OCI-LY7 (cell line): ENCODE data around the gene ATF7. TPM values are rescaled to one million over a fixed set of nuclear protein-coding genes. Genes with fewer than 3 reads are reported as not detected.

ENCODE experiments used
- BruUV-seq: library from RNA; stranded (reverse); fragments of 400-500 nt; replicated peaks from 2 replicates; lab custom pipeline; 2021; lab: Mats Ljungman, UMichigan
- CTCF ChIA-PET: fragments of 300-600 bp; sonication (Branson Sonifier 250); formaldehyde crosslinking; loops from one replicate; lab custom pipeline; 2022; ENCODE audit warnings: antibody characterized with exemption; ENCODE audit not compliant: unreplicated experiment; lab: Charles Lee
- POLR2A ChIA-PET: fragments of 300-600 bp; sonication (Branson Sonifier 250); formaldehyde crosslinking; loops from one replicate; lab custom pipeline; 2022; ENCODE audit warnings: antibody characterized with exemption; lab: Charles Lee
- DNase-seq: peaks from one replicate; pipeline ENCODE4 v3.0.0-alpha.2; 2015; ENCODE audit warnings: low spot score
- H2AFZ ChIP-seq: fragments of 200-600 bp; sonication (generic), shearing (Covaris generic); 2 replicates; pipeline ENCODE4 v1.6.1; 2014; ENCODE audit warnings: mild to moderate bottlenecking, antibody characterized with exemption, low read length, moderate library complexity
- H3K27ac ChIP-seq: fragments of 200-600 bp; sonication (generic); 2 replicates; pipeline ENCODE4 v1.5.1; 2014; ENCODE audit warnings: mixed run types, low read depth, mild to moderate bottlenecking, moderate library complexity, low read length, inconsistent platforms; ENCODE audit not compliant: poor library complexity, severe bottlenecking
- H3K36me3 ChIP-seq: fragments of 200-600 bp; sonication (generic); 2 replicates; pipeline ENCODE4 v1.6.1; 2014; ENCODE audit warnings: mild to moderate bottlenecking, antibody characterized with exemption, low read length, moderate library complexity, mixed read lengths; ENCODE audit not compliant: insufficient read depth
- H3K4me1 ChIP-seq: fragments of 200-600 bp; sonication (generic); 2 replicates; pipeline ENCODE4 v1.5.1; 2014; ENCODE audit warnings: mild to moderate bottlenecking, low read length; ENCODE audit not compliant: insufficient read depth, poor library complexity, severe bottlenecking
- H3K4me2 ChIP-seq: fragments of 200-600 bp; sonication (generic); 2 replicates; pipeline ENCODE4 v1.6.1; 2014; ENCODE audit warnings: mild to moderate bottlenecking, low read length
- H3K4me3 ChIP-seq: fragments of 200-600 bp; sonication (generic); 2 replicates; pipeline ENCODE4 v1.5.1; 2014; ENCODE audit warnings: mild to moderate bottlenecking, low read depth, low read length; ENCODE audit not compliant: poor library complexity, severe bottlenecking
- H3K79me2 ChIP-seq: fragments of 200-600 bp; sonication (generic); 2 replicates; pipeline ENCODE4 v1.6.1; 2016; ENCODE audit warnings: low read depth, mild to moderate bottlenecking, low read length, moderate library complexity, mixed read lengths; ENCODE audit not compliant: insufficient read depth
- H3K9me2 ChIP-seq: fragments of 200-600 bp; sonication (generic); 2 replicates; pipeline ENCODE4 v1.6.1; 2016; ENCODE audit warnings: mild to moderate bottlenecking, low read length, mixed read lengths; ENCODE audit not compliant: insufficient read depth
- H3K9me3 ChIP-seq: fragments of 200-600 bp; sonication (generic); 2 replicates; pipeline ENCODE4 v1.6.1; 2014; ENCODE audit warnings: mild to moderate bottlenecking, mixed run types, low read length, mixed read lengths
- H4K20me1 ChIP-seq: fragments of 200-600 bp; sonication (generic); 2 replicates; pipeline ENCODE4 v1.6.1; 2014; ENCODE audit warnings: mild to moderate bottlenecking, antibody characterized with exemption, low read length, moderate library complexity, mixed read lengths; ENCODE audit not compliant: insufficient read depth
- CTCF ChIP-seq: fragments of 200-600 bp; sonication (generic); conservative IDR thresholded peaks from 2 replicates; pipeline ENCODE4 v1.5.1; 2014; ENCODE audit warnings: mild to moderate bottlenecking, antibody characterized with exemption, low read length, moderate library complexity, mixed read lengths
- EZH2phosphoT487 ChIP-seq: fragments of 200-600 bp; sonication (generic); IDR thresholded peaks from 2 replicates; pipeline ENCODE4 v1.6.1; 2018; ENCODE audit warnings: low read depth, borderline replicate concordance, mild to moderate bottlenecking, mixed run types, antibody characterized with exemption, low read length, moderate library complexity, mixed read lengths
- intact Hi-C: fragments of 100-400 bp; cut with micrococcal nuclease; formaldehyde crosslinking; loops from one replicate; pipeline ENCODE4 v1.10.0; 2022; ENCODE audit not compliant: unreplicated experiment
- small RNA-seq: library from RNA; depleted of rRNA; stranded (forward); fragments of <200 nt; gene quantifications from one replicate; pipeline ENCODE3, GENCODE V24; 2014
- total RNA-seq, 2 experiments: library from RNA; depleted of rRNA in 1 of 2; stranded (reverse); fragments of >200 nt in 1 of 2; shearing (Covaris generic) in 1 of 2; gene quantifications; 2 replicates each; pipeline ENCODE4 v1.2.3, GENCODE V29; 2014 to 2022

The ATF7 gene
- total RNA-seq, 2 experiments from 2014 or later, result 6.8 to 23.2 TPM

GRCh38 chr12:53459097-53459496 is 167.1 kb downstream of the ATF7 start:
- no peak overlapping the region for H3K4me3 ChIP-seq
- H3K4me1 ChIP-seq, result peaks cover 9% of the 10 kb centered on the region
- CTCF ChIA-PET, result no interaction called here
- no peak for DNase-seq
- no peaks in the 10 kb centered on the region for H3K9me3 ChIP-seq
- no TSS peak for BruUV-seq
- intact Hi-C loops, result no loop called here
- H4K20me1 ChIP-seq, result peaks cover 62% of the 10 kb centered on the region
- TF ChIP-seq EZH2phosphoT487 (no peak), CTCF (no peak)
- H3K4me2 ChIP-seq, result no peak overlapping the region
- no peaks in the 10 kb centered on the region for H3K9me2 ChIP-seq
- POLR2A ChIA-PET, result interaction anchor here (0.9 kb wide), 1 partner anchor 14 kb away, joined by 3 read pairs; no protein-coding TSS in a partner anchor
- peaks cover 96% of the 10 kb centered on the region for H3K79me2 ChIP-seq
- no peak overlapping the region for H3K27ac ChIP-seq
- peaks cover 100% of the 10 kb centered on the region for H3K36me3 ChIP-seq
- H2AFZ ChIP-seq, result no peak overlapping the region

Small RNA genes lying within 50 kb of the gene (small RNA-seq; reads per million reads assigned to genes)
- not detected for gene AC023509.3

Other genes with a start within 250 kb of the ATF7 start
- 47.3 and 58.9 TPM in 2 replicates for gene SP1, start 246.2 kb downstream of the ATF7 start, total RNA-seq (2014; rRNA removed; shearing (Covaris generic))
- 83.9 and 93.9 TPM in 2 replicates for gene SP1, start 246.2 kb downstream of the ATF7 start, total RNA-seq (2022)
- gene AMHR2, start 202.5 kb downstream of the ATF7 start, total RNA-seq (2014; rRNA removed; shearing (Covaris generic)), result not detected in 2 replicates
- not detected in 2 replicates for gene AMHR2, start 202.5 kb downstream of the ATF7 start, total RNA-seq (2022)
- gene PRR13, start 184.6 kb downstream of the ATF7 start, total RNA-seq (2014; rRNA removed; shearing (Covaris generic)), result 54.1 and 83.9 TPM in 2 replicates
- gene PRR13, start 184.6 kb downstream of the ATF7 start, total RNA-seq (2022), result 219 and 230 TPM in 2 replicates
- gene PCBP2, start 174.3 kb downstream of the ATF7 start, total RNA-seq (2014; rRNA removed; shearing (Covaris generic)), result 183 and 209 TPM in 2 replicates
- 1,015 and 1,037 TPM in 2 replicates for gene PCBP2, start 174.3 kb downstream of the ATF7 start, total RNA-seq (2022)
- 7.2 TPM in 2 replicates for gene MAP3K12, start 126.9 kb downstream of the ATF7 start, total RNA-seq (2014; rRNA removed; shearing (Covaris generic))
- gene MAP3K12, start 126.9 kb downstream of the ATF7 start, total RNA-seq (2022), result 13.4 and 13.7 TPM in 2 replicates
- gene TARBP2, start 125.1 kb downstream of the ATF7 start, total RNA-seq (2014; rRNA removed; shearing (Covaris generic)), result 49.1 and 62.6 TPM in 2 replicates
- gene TARBP2, start 125.1 kb downstream of the ATF7 start, total RNA-seq (2022), result 41.8 and 45.9 TPM in 2 replicates
- not detected in 2 replicates for gene NPFF, start 118.9 kb downstream of the ATF7 start, total RNA-seq (2014; rRNA removed; shearing (Covaris generic))
- gene NPFF, start 118.9 kb downstream of the ATF7 start, total RNA-seq (2022), result not detected in 2 replicates
- 423 and 500 TPM in 2 replicates for gene ATP5MC2, start 49.7 kb upstream of the ATF7 start, total RNA-seq (2014; rRNA removed; shearing (Covaris generic))
- gene ATP5MC2, start 49.7 kb upstream of the ATF7 start, total RNA-seq (2022), result 374 and 417 TPM in 2 replicates
- 12.8 and 18.9 TPM in 2 replicates for gene CALCOCO1, start 101.1 kb upstream of the ATF7 start, total RNA-seq (2014; rRNA removed; shearing (Covaris generic))
- 25.1 and 30.9 TPM in 2 replicates for gene CALCOCO1, start 101.1 kb upstream of the ATF7 start, total RNA-seq (2022)
- gene CISTR, start 125.6 kb upstream of the ATF7 start, total RNA-seq (2014; rRNA removed; shearing (Covaris generic)), result 0.67 and 0.76 TPM in 2 replicates
- gene CISTR, start 125.6 kb upstream of the ATF7 start, total RNA-seq (2022), result 1.3 and 3.2 TPM in 2 replicates